Neural cell (in vitro differentiated cells): Measurements from ENCODE around the gene TREM1. TPM values are rescaled to one million over a fixed set of nuclear protein-coding genes. Genes with fewer than 3 reads are reported as not detected.

Experiments used
- H2AFZ ChIP-seq: fragments of 200-600, 300-800 bp; sonication (generic), shearing (Covaris generic); 2 replicates; pipeline ENCODE4 v1.6.0; 2014; ENCODE audit warnings: low read depth, mild to moderate bottlenecking, antibody characterized with exemption, low read length, moderate library complexity
- H3F3A ChIP-seq: fragments of 200-600 bp; shearing (Covaris generic); 2 replicates; pipeline ENCODE4 v1.6.1; 2016; ENCODE audit warnings: mild to moderate bottlenecking, moderate library complexity, mixed read lengths, antibody characterized with exemption, low read length; ENCODE audit not compliant: insufficient read depth, poor library complexity, severe bottlenecking
- H3K27ac ChIP-seq: fragments of 200-600, 300-800 bp; sonication (generic), shearing (Covaris generic); 2 replicates; pipeline ENCODE4 v1.5.1; 2014; ENCODE audit warnings: mild to moderate bottlenecking, low read length, moderate library complexity
- H3K27me3 ChIP-seq: fragments of 300-800, 200-600 bp; sonication (generic), shearing (Covaris generic); 2 replicates; pipeline ENCODE4 v1.6.0; 2014; ENCODE audit warnings: mild to moderate bottlenecking, low read depth, low read length, moderate library complexity; ENCODE audit not compliant: insufficient read depth
- H3K36me3 ChIP-seq: fragments of 300-800, 200-600 bp; sonication (generic), shearing (Covaris generic); 2 replicates; pipeline ENCODE4 v1.5.1; 2014; ENCODE audit warnings: mild to moderate bottlenecking, antibody characterized with exemption, low read length, moderate library complexity; ENCODE audit not compliant: insufficient read depth
- H3K4me2 ChIP-seq: fragments of 300-800, 200-600 bp; sonication (generic), shearing (Covaris generic); 2 replicates; pipeline ENCODE4 v1.6.0; 2014; ENCODE audit warnings: mild to moderate bottlenecking, low read length
- H3K4me3 ChIP-seq: fragments of 300-800, 200-600 bp; sonication (generic), shearing (Covaris generic); 2 replicates; pipeline ENCODE4 v1.5.1; 2014; ENCODE audit warnings: mild to moderate bottlenecking, low read length, moderate library complexity
- H3K79me2 ChIP-seq: fragments of 200-600 bp; shearing (Covaris generic); replicated peaks from 2 replicates; pipeline ENCODE4 v1.6.0; 2014; ENCODE audit warnings: mild to moderate bottlenecking, low read length, moderate library complexity; ENCODE audit not compliant: insufficient read depth
- H3K9ac ChIP-seq: fragments of 300-800, 200-600 bp; sonication (generic), shearing (Covaris generic); 2 replicates; pipeline ENCODE4 v1.6.1; 2016; ENCODE audit warnings: mild to moderate bottlenecking, low read length, mixed read lengths
- H3K9me2 ChIP-seq: fragments of 200-600 bp; shearing (Covaris generic); 2 replicates; pipeline ENCODE4 v1.6.1; 2016; ENCODE audit warnings: mild to moderate bottlenecking, low read length, mixed read lengths; ENCODE audit not compliant: insufficient read depth
- H3K9me3 ChIP-seq: fragments of 200-600, 300-800 bp; sonication (generic), shearing (Covaris generic); 2 replicates; pipeline ENCODE4 v1.6.1; 2016; ENCODE audit warnings: mild to moderate bottlenecking, mixed run types, low read length, moderate library complexity, mixed read lengths
- H4K20me1 ChIP-seq: fragments of 200-600 bp; shearing (Covaris generic); 2 replicates; pipeline ENCODE4 v1.6.1; 2016; ENCODE audit warnings: mild to moderate bottlenecking, mixed run types; ENCODE audit not compliant: insufficient read depth
- CTCF ChIP-seq: fragments of 450-650 bp; IDR thresholded peaks from 2 replicates; pipeline ENCODE4 v1.5.1; 2014; ENCODE audit warnings: antibody characterized with exemption, mild to moderate bottlenecking, moderate library complexity; ENCODE audit not compliant: poor library complexity, severe bottlenecking
- EP300 ChIP-seq: fragments of 450-650 bp; conservative IDR thresholded peaks from 2 replicates; pipeline ENCODE4 v1.6.1; 2014; ENCODE audit warnings: antibody characterized with exemption, mild to moderate bottlenecking, moderate library complexity; ENCODE audit not compliant: poor library complexity, severe bottlenecking
- EZH2 ChIP-seq: fragments of 200-600, 300-800 bp; shearing (Covaris generic), sonication (generic); IDR thresholded peaks from 2 replicates; pipeline ENCODE4 v1.6.1; 2014; ENCODE audit warnings: antibody characterized with exemption, low read length, borderline replicate concordance, mild to moderate bottlenecking; ENCODE audit not compliant: insufficient read depth, poor library complexity, severe bottlenecking
- MXI1 ChIP-seq: fragments of 450-650 bp; conservative IDR thresholded peaks from 2 replicates; pipeline ENCODE4 v1.6.1; 2014; ENCODE audit warnings: antibody characterized with exemption, mild to moderate bottlenecking; ENCODE audit not compliant: poor library complexity, severe bottlenecking
- POLR2AphosphoS5 ChIP-seq: IDR thresholded peaks from 2 replicates; pipeline ENCODE4 v1.6.1; 2012
- RAD21 ChIP-seq: fragments of 450-650 bp; conservative IDR thresholded peaks from 2 replicates; pipeline ENCODE4 v1.6.1; 2014; ENCODE audit warnings: antibody characterized with exemption, mild to moderate bottlenecking, moderate library complexity
- SMC3 ChIP-seq: fragments of 450-650 bp; conservative IDR thresholded peaks from 2 replicates; pipeline ENCODE4 v1.6.1; 2014; ENCODE audit warnings: antibody characterized with exemption, mild to moderate bottlenecking, moderate library complexity; ENCODE audit not compliant: poor library complexity
- TAF1 ChIP-seq: IDR thresholded peaks from 2 replicates; pipeline ENCODE4 v1.6.1; 2012; ENCODE audit warnings: low read depth
- polyA plus RNA-seq: library from polyadenylated mRNA; depleted of rRNA; stranded (reverse); fragments of >200 nt; gene quantifications from 2 replicates; pipeline ENCODE4 v1.2.3, GENCODE V29; 2014
- TF ChIP-seq, protein P1 (sequence below): IDR thresholded peaks from 2 replicates; pipeline ENCODE4 v1.6.1; 2012; ENCODE audit warnings: borderline replicate concordance

Gene TREM1
- polyA plus RNA-seq, 1 donor from 2014 or later: not detected

- no peak for TF ChIP-seq SMC3
- H3K4me2 ChIP-seq: no peak overlapping the region
- H2AFZ ChIP-seq: no peak overlapping the region
- H3K9me2 ChIP-seq: no peaks in the 10 kb centered on the region
- no peaks in the 10 kb centered on the region for H4K20me1 ChIP-seq
- H3K4me3 ChIP-seq: no peak overlapping the region
- H3K27me3 ChIP-seq: no peaks in the 10 kb centered on the region
- no peaks in the 10 kb centered on the region for H3F3A ChIP-seq
- H3K9ac ChIP-seq: no peak overlapping the region
- H3K79me2 ChIP-seq: no peaks in the 10 kb centered on the region
- H3K27ac ChIP-seq: no peak overlapping the region
- no peaks in the 10 kb centered on the region for H3K36me3 ChIP-seq
- H3K9me3 ChIP-seq: no peaks in the 10 kb centered on the region
Observed at GRCh38 chr6:41294214-41294872, 7.9 kb upstream of the TREM1 start.

DNA sequence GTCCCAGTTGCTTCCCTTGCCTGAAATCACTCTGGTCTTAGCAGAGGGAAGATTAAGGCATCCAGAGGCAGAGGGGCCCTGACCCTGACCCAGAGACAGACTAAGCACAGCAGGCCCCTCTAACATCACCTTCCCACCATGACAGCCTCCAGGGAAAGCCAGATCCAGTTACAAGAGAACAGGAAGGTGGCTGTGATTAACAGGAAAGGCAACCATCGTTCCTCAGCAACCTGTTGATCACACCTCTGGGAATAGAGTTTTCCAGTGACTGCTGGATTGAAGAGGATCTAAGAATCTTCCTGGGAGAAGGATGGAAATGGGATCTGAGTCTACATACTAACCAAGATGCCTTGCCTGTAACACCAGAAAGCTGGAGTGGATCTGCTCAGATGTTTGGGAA lies 5.2 kb upstream of the TREM1 start:
- Histone ChIP-seq H3K27ac (no peak overlapping the region), H3K9me2 (no peaks in the 10 kb centered on the region), H2AFZ (no peak overlapping the region), H3F3A (no peaks in the 10 kb centered on the region), H3K27me3 (no peaks in the 10 kb centered on the region), H3K4me3 (no peak overlapping the region), H3K9me3 (no peaks in the 10 kb centered on the region), H4K20me1 (no peaks in the 10 kb centered on the region), H3K36me3 (no peaks in the 10 kb centered on the region), H3K4me2 (no peak overlapping the region), H3K9ac (no peak overlapping the region), H3K79me2 (no peaks in the 10 kb centered on the region)
- TF ChIP-seq, protein P1, sequence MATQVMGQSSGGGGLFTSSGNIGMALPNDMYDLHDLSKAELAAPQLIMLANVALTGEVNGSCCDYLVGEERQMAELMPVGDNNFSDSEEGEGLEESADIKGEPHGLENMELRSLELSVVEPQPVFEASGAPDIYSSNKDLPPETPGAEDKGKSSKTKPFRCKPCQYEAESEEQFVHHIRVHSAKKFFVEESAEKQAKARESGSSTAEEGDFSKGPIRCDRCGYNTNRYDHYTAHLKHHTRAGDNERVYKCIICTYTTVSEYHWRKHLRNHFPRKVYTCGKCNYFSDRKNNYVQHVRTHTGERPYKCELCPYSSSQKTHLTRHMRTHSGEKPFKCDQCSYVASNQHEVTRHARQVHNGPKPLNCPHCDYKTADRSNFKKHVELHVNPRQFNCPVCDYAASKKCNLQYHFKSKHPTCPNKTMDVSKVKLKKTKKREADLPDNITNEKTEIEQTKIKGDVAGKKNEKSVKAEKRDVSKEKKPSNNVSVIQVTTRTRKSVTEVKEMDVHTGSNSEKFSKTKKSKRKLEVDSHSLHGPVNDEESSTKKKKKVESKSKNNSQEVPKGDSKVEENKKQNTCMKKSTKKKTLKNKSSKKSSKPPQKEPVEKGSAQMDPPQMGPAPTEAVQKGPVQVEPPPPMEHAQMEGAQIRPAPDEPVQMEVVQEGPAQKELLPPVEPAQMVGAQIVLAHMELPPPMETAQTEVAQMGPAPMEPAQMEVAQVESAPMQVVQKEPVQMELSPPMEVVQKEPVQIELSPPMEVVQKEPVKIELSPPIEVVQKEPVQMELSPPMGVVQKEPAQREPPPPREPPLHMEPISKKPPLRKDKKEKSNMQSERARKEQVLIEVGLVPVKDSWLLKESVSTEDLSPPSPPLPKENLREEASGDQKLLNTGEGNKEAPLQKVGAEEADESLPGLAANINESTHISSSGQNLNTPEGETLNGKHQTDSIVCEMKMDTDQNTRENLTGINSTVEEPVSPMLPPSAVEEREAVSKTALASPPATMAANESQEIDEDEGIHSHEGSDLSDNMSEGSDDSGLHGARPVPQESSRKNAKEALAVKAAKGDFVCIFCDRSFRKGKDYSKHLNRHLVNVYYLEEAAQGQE: no peak
- no peak for TF ChIP-seq EP300
- TF ChIP-seq SMC3: no peak
- no peak for TF ChIP-seq TAF1
- TF ChIP-seq MXI1: no peak
- no peak for TF ChIP-seq RAD21
- TF ChIP-seq EZH2: no peak
- TF ChIP-seq POLR2AphosphoS5: no peak
- no peak for TF ChIP-seq CTCF

- H3K4me2 ChIP-seq: no peak overlapping the region
- no peaks in the 10 kb centered on the region for H3K79me2 ChIP-seq
- H3F3A ChIP-seq: no peaks in the 10 kb centered on the region
- no peak for TF ChIP-seq TAF1
- no peak for TF ChIP-seq EP300
- TF ChIP-seq EZH2: no peak
- TF ChIP-seq, protein P1: no peak
- no peak for TF ChIP-seq MXI1
- no peak for TF ChIP-seq RAD21
- TF ChIP-seq POLR2AphosphoS5: no peak
- no peak for TF ChIP-seq CTCF
- no peaks in the 10 kb centered on the region for H4K20me1 ChIP-seq
- H3K9me3 ChIP-seq: no peaks in the 10 kb centered on the region
- H3K4me3 ChIP-seq: no peak overlapping the region
- no peak overlapping the region for H2AFZ ChIP-seq
- H3K27ac ChIP-seq: no peak overlapping the region
- H3K36me3 ChIP-seq: no peaks in the 10 kb centered on the region
- no peak overlapping the region for H3K9ac ChIP-seq
- H3K27me3 ChIP-seq: no peaks in the 10 kb centered on the region
- no peaks in the 10 kb centered on the region for H3K9me2 ChIP-seq
Observed at GRCh38 chr6:41289815-41290214, 3.3 kb upstream of the TREM1 start.
